Stomach smooth muscle (tissue), 2 donors: ENCODE results near the gene LRRD1.
"Not testable (repeated sequence)": the region's sequence is repeated elsewhere in the genome, so short reads cannot be mapped to it uniquely, and the experiment has no call there.

Experiments
- H3K27ac ChIP-seq: one replicate; pipeline ENCODE4 v1.7.0; 2013; ENCODE audit warnings: mild to moderate bottlenecking, low read length, inconsistent platforms
- H3K27me3 ChIP-seq, 2 donors: one replicate each; pipeline ENCODE4 v1.7.0; 2013; ENCODE audit warnings: low read length in 2 of 2; ENCODE audit not compliant: insufficient read depth in 2 of 2, control insufficient read depth in 1 of 2
- H3K36me3 ChIP-seq, 2 donors: one replicate each; pipeline ENCODE4 v1.7.0; 2013; ENCODE audit warnings: low read length in 2 of 2; ENCODE audit not compliant: control insufficient read depth in 2 of 2, insufficient read depth in 2 of 2
- H3K4me1 ChIP-seq: one replicate; pipeline ENCODE4 v1.7.0; 2013; ENCODE audit warnings: low read length; ENCODE audit not compliant: control insufficient read depth, insufficient read depth
- H3K4me3 ChIP-seq, 2 donors: one replicate each; pipeline ENCODE4 v1.7.0; 2013; ENCODE audit warnings: low read length in 2 of 2
- H3K9ac ChIP-seq, 2 donors: one replicate each; pipeline ENCODE4 v1.7.0; 2013; ENCODE audit warnings: low read length in 2 of 2, mild to moderate bottlenecking in 1 of 2
- H3K9me3 ChIP-seq, 2 donors: one replicate each; pipeline ENCODE4 v1.7.0; 2013; ENCODE audit warnings: low read length in 2 of 2; ENCODE audit not compliant: control insufficient read depth in 2 of 2
- donor health status: healthy.
- donor health status: Pancreatic carcinoma.

LRRD1 gene

GRCh38 chr7:92178928-92179924 is at the start of gene LRRD1:
Gene LRRD1 (minus strand): TSS chr7:92179142. CDS start chr7:92165202, 13,940 bp downstream.
- Histone ChIP-seq H3K27ac (peak within 1 kb of the TSS; percentile 67), H3K9ac (peak within 1 kb of the TSS; percentile 77 to 83), H3K36me3 (no peaks in the 10 kb centered on the region), H3K27me3 (no peaks in the 10 kb centered on the region), H3K4me1 (no peaks in the 10 kb centered on the region), H3K9me3 (no peaks in the 10 kb centered on the region), H3K4me3 (peak within 1 kb of the TSS; percentile 64 to 77)

- Histone ChIP-seq H3K9ac (no peak overlapping the region), H3K27ac (no peak overlapping the region), H3K27me3 (no peaks in the 10 kb centered on the region), H3K36me3 (peaks cover 26 to 33% of the 10 kb centered on the region in 2 donors), H3K4me1 (no peaks in the 10 kb centered on the region), H3K4me3 (no peak overlapping the region), H3K9me3 (no peaks in the 10 kb centered on the region)
Observed at GRCh38 chr7:92228742-92229141, 49.8 kb upstream of the LRRD1 start.

GRCh38 chr7:92228100-92228499 is 49.2 kb upstream of the LRRD1 start:
- peaks cover 22 to 33% of the 10 kb centered on the region in 2 donors for H3K36me3 ChIP-seq
- H3K4me3 ChIP-seq: no peak overlapping the region
- no peaks in the 10 kb centered on the region for H3K27me3 ChIP-seq
- H3K9ac ChIP-seq: no peak overlapping the region
- no peaks in the 10 kb centered on the region for H3K4me1 ChIP-seq
- no peak overlapping the region for H3K27ac ChIP-seq
- no peaks in the 10 kb centered on the region for H3K9me3 ChIP-seq

GRCh38 chr7:92226981-92227380 is 48.0 kb upstream of the LRRD1 start:
- peaks cover 20 to 32% of the 10 kb centered on the region in 2 donors for H3K36me3 ChIP-seq
- no peaks in the 10 kb centered on the region for H3K4me1 ChIP-seq

GRCh38 chr7:92221766-92222165 is 42.8 kb upstream of the LRRD1 start:
- Histone ChIP-seq H3K9ac (no peak overlapping the region), H3K4me3 (no peak overlapping the region), H3K27ac (no peak overlapping the region), H3K27me3 (no peaks in the 10 kb centered on the region), H3K36me3 (peaks cover 32 to 44% of the 10 kb centered on the region in 2 donors), H3K4me1 (no peaks in the 10 kb centered on the region), H3K9me3 (no peaks in the 10 kb centered on the region)

More at GRCh38 chr7:92226981-92227380, 48.0 kb upstream of the LRRD1 start:
- no peak overlapping the region for H3K4me3 ChIP-seq
- H3K27me3 ChIP-seq: no peaks in the 10 kb centered on the region
- no peak overlapping the region for H3K9ac ChIP-seq
- H3K27ac ChIP-seq: no peak overlapping the region
- no peaks in the 10 kb centered on the region for H3K9me3 ChIP-seq

GRCh38 chr7:92206672-92207071 is 27.7 kb upstream of the LRRD1 start:
- H3K4me3 ChIP-seq: no peak overlapping the region
- no peaks in the 10 kb centered on the region for H3K9me3 ChIP-seq
- no peak overlapping the region for H3K27ac ChIP-seq
- H3K9ac ChIP-seq: no peak overlapping the region
- peaks cover 12 to 38% of the 10 kb centered on the region in 2 donors for H3K36me3 ChIP-seq
- H3K4me1 ChIP-seq: no peaks in the 10 kb centered on the region
- no peaks in the 10 kb centered on the region for H3K27me3 ChIP-seq

GRCh38 chr7:92205987-92206386 is 27.0 kb upstream of the LRRD1 start:
- H3K27ac ChIP-seq: no peak overlapping the region
- no peak overlapping the region for H3K4me3 ChIP-seq
- no peaks in the 10 kb centered on the region for H3K9me3 ChIP-seq
- peaks cover 9 to 36% of the 10 kb centered on the region in 2 donors for H3K36me3 ChIP-seq
- no peak overlapping the region for H3K9ac ChIP-seq
- no peaks in the 10 kb centered on the region for H3K4me1 ChIP-seq
- no peaks in the 10 kb centered on the region for H3K27me3 ChIP-seq

- no peak overlapping the region for H3K9ac ChIP-seq
- no peak overlapping the region for H3K4me3 ChIP-seq
- H3K4me1 ChIP-seq: no peaks in the 10 kb centered on the region
- H3K9me3 ChIP-seq: no peaks in the 10 kb centered on the region
- no peak overlapping the region for H3K27ac ChIP-seq
- no peaks in the 10 kb centered on the region for H3K27me3 ChIP-seq
- peaks cover 5 to 40% of the 10 kb centered on the region in 2 donors for H3K36me3 ChIP-seq
Observed at GRCh38 chr7:92200791-92201190, 21.8 kb upstream of the LRRD1 start.

GRCh38 chr7:92192326-92192725 is 13.4 kb upstream of the LRRD1 start:
- H3K36me3 ChIP-seq: peaks cover 0 to 8% of the 10 kb centered on the region in 2 donors
- no peaks in the 10 kb centered on the region for H3K27me3 ChIP-seq
- no peak overlapping the region for H3K9ac ChIP-seq
- H3K27ac ChIP-seq: no peak overlapping the region
- no peak overlapping the region for H3K4me3 ChIP-seq
- H3K9me3 ChIP-seq: no peaks in the 10 kb centered on the region
- H3K4me1 ChIP-seq: no peaks in the 10 kb centered on the region

GRCh38 chr7:92189246-92189645 is 10.3 kb upstream of the LRRD1 start:
- not testable (repeated sequence) for H3K4me1 ChIP-seq, H3K27me3 ChIP-seq, H3K4me3 ChIP-seq, H3K9me3 ChIP-seq, H3K9ac ChIP-seq, H3K36me3 ChIP-seq, H3K27ac ChIP-seq

GRCh38 chr7:92184294-92184693 is 5.4 kb upstream of the LRRD1 start:
- not testable (repeated sequence) for H3K27me3 ChIP-seq, H3K9me3 ChIP-seq, H3K9ac ChIP-seq, H3K4me3 ChIP-seq, H3K36me3 ChIP-seq, H3K27ac ChIP-seq, H3K4me1 ChIP-seq
